Gastroesophageal sphincter (tissue), 3 donors: ENCODE measurements around the gene ISG20L2.

Experiments used
- POLR2AphosphoS5 ChIP-seq: sonication (generic); formaldehyde crosslinking; IDR thresholded peaks from one replicate; pipeline ENCODE4 v1.6.1; 2017; ENCODE audit warnings: antibody characterized with exemption
- TF ChIP-seq, protein P1 (sequence below), 4 experiments: fragments of 200-600 bp in 2 of 4; fragments of 450-650 bp in 2 of 4; sonication (generic) in 1 of 4; IDR thresholded peaks; one replicate each; pipeline ENCODE4 v1.5.1; 2017 to 2019; ENCODE audit warnings: antibody characterized with exemption in 4 of 4, mild to moderate bottlenecking in 2 of 4, moderate library complexity in 2 of 4

GRCh38 chr1:156746728-156747631, 18.4 kb upstream of the ISG20L2 start:
- TF ChIP-seq, protein P1, sequence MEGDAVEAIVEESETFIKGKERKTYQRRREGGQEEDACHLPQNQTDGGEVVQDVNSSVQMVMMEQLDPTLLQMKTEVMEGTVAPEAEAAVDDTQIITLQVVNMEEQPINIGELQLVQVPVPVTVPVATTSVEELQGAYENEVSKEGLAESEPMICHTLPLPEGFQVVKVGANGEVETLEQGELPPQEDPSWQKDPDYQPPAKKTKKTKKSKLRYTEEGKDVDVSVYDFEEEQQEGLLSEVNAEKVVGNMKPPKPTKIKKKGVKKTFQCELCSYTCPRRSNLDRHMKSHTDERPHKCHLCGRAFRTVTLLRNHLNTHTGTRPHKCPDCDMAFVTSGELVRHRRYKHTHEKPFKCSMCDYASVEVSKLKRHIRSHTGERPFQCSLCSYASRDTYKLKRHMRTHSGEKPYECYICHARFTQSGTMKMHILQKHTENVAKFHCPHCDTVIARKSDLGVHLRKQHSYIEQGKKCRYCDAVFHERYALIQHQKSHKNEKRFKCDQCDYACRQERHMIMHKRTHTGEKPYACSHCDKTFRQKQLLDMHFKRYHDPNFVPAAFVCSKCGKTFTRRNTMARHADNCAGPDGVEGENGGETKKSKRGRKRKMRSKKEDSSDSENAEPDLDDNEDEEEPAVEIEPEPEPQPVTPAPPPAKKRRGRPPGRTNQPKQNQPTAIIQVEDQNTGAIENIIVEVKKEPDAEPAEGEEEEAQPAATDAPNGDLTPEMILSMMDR (IDR thresholded peaks at IDR 0.05) = peak in 1 of 4 experiments; percentile 29
- TF ChIP-seq POLR2AphosphoS5 = peak; percentile 58
